K562 (cell line): ENCODE measurements around the gene B3GAT2.

Experiments used
- ATF6 ChIP-seq: sonication (generic); formaldehyde crosslinking; IDR thresholded peaks from 2 replicates; pipeline ENCODE4 v1.4.0; 2020; ENCODE audit warnings: mild to moderate bottlenecking, missing genetic modification reagents
- CREB1 ChIP-seq, 2 experiments: sonication (generic) in 1 of 2; formaldehyde crosslinking in 1 of 2; IDR thresholded peaks; 2 replicates each; pipeline versions ENCODE4 v1.6.1 to v1.8.0; 2012 to 2022; ENCODE audit warnings: inconsistent platforms in 1 of 2, mild to moderate bottlenecking in 1 of 2, missing genetic modification reagents in 1 of 2, moderate library complexity in 1 of 2
- TF ChIP-seq, protein P1 (sequence below), 3 experiments: IDR thresholded peaks in 2 of 3; conservative IDR thresholded peaks in 1 of 3; 2 replicates each; pipeline ENCODE4 v1.5.1; 2011 to 2012; ENCODE audit warnings: low read length in 3 of 3, mild to moderate bottlenecking in 3 of 3, control low read depth in 2 of 3, improper control_type of control experiment in 1 of 3, inconsistent platforms in 1 of 3, low read depth in 1 of 3, mixed read lengths in 1 of 3, moderate library complexity in 1 of 3; ENCODE audit not compliant: insufficient read depth in 2 of 3
- TF ChIP-seq, protein P2 (sequence below): IDR thresholded peaks from 2 replicates; pipeline ENCODE4 v1.6.1; 2016; ENCODE audit warnings: missing genetic modification characterization, missing compliant biosample characterization

DNA sequence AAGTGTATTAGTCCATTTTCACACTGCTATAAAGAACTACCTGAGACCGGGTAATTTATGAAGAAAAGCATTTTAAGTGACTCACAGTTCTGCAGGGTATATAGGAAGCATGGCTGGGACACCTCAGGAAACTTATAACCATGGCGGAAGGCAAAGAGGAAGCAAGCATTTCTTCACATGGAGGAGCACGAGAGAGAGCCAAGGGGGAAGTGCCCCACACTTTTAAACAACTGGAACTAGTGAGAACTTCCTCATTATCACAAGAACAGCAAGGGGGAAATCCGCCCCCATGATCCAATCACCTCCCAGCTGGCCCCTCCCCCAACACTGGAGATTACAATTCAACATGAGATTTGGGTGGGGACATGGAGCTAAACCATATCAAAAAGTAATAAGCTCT is 28.3 kb upstream of the B3GAT2 start:
- TF ChIP-seq, protein P1, sequence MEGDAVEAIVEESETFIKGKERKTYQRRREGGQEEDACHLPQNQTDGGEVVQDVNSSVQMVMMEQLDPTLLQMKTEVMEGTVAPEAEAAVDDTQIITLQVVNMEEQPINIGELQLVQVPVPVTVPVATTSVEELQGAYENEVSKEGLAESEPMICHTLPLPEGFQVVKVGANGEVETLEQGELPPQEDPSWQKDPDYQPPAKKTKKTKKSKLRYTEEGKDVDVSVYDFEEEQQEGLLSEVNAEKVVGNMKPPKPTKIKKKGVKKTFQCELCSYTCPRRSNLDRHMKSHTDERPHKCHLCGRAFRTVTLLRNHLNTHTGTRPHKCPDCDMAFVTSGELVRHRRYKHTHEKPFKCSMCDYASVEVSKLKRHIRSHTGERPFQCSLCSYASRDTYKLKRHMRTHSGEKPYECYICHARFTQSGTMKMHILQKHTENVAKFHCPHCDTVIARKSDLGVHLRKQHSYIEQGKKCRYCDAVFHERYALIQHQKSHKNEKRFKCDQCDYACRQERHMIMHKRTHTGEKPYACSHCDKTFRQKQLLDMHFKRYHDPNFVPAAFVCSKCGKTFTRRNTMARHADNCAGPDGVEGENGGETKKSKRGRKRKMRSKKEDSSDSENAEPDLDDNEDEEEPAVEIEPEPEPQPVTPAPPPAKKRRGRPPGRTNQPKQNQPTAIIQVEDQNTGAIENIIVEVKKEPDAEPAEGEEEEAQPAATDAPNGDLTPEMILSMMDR (IDR thresholded peaks at IDR 0.05 in 2 of 3, conservative IDR thresholded peaks at IDR 0.05 in 1 of 3; ENCODE audit: insufficient read depth in 2 of 3, low read depth in 1 of 3, low read length in 3 of 3): no peak
- TF ChIP-seq ATF6 (CRISPR knock-in tag): no peak
- TF ChIP-seq, protein P2, sequence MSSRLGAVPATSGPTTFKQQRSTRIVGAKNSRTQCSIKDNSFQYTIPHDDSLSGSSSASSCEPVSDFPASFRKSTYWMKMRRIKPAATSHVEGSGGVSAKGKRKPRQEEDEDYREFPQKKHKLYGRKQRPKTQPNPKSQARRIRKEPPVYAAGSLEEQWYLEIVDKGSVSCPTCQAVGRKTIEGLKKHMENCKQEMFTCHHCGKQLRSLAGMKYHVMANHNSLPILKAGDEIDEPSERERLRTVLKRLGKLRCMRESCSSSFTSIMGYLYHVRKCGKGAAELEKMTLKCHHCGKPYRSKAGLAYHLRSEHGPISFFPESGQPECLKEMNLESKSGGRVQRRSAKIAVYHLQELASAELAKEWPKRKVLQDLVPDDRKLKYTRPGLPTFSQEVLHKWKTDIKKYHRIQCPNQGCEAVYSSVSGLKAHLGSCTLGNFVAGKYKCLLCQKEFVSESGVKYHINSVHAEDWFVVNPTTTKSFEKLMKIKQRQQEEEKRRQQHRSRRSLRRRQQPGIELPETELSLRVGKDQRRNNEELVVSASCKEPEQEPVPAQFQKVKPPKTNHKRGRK: no peak
- no peak for TF ChIP-seq CREB1 (IDR thresholded peaks at IDR 0.05)
- TF ChIP-seq CREB1 (CRISPR knock-in tag; IDR thresholded peaks at IDR 0.05): no peak
